Fibroblast of mammary gland (primary cell): ENCODE results near the gene LRRC23.

Experiments
- DNase-seq: peaks from one replicate; pipeline ENCODE4 v3.0.0-alpha.2; 2010; ENCODE audit warnings: low read depth
- H3K4me3 ChIP-seq: 2 replicates; pipeline ENCODE4 v1.5.1; 2011; ENCODE audit warnings: low read depth, mild to moderate bottlenecking, low read length, moderate library complexity; ENCODE audit not compliant: control insufficient read depth
- TF ChIP-seq, protein P1 (sequence below): conservative IDR thresholded peaks from 2 replicates; pipeline ENCODE4 v1.5.1; 2011; ENCODE audit warnings: low read depth, low read length, inconsistent platforms; ENCODE audit not compliant: control insufficient read depth, insufficient read depth

LRRC23 gene

DNA sequence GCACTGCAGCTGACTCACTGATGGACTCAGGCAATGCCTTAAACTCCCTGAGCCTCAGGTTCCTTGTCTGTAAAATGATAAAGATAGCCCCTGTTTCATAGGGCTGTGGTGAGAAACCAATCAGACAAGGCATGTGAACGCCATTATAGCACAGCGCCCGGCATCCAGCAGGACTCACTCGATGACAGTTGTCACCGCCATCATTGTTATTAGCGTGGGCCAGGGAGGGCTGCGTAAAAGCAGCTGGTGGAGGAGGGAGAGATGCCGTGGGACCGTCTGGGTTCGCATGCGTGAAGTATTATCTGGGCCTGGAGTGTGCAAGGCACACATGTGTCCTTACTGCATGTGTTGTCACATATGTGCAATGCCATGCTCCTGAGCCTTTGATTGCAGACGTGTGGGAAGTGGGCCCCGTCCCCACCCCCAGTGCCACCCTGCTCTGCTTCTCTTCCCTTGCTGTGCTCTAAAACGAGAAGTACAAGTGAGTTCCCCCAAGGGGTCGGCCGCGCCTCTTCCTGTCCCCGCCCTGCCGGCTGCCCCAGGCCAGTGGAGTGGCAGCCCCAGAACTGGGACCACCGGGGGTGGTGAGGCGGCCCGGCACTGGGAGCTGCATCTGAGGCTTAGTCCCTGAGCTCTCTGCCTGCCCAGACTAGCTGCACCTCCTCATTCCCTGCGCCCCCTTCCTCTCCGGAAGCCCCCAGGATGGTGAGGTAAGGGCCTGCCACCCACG lies 46.4 kb downstream of the LRRC23 start, which contains the start of gene PTPN6:
TSS of gene PTPN6 (plus strand) at position 546 of the 730 bp plus-strand sequence. CDS start at position 703, 157 bp downstream.
- H3K4me3 ChIP-seq, result no peak within 1 kb of the TSS
- no peak for DNase-seq

DNA sequence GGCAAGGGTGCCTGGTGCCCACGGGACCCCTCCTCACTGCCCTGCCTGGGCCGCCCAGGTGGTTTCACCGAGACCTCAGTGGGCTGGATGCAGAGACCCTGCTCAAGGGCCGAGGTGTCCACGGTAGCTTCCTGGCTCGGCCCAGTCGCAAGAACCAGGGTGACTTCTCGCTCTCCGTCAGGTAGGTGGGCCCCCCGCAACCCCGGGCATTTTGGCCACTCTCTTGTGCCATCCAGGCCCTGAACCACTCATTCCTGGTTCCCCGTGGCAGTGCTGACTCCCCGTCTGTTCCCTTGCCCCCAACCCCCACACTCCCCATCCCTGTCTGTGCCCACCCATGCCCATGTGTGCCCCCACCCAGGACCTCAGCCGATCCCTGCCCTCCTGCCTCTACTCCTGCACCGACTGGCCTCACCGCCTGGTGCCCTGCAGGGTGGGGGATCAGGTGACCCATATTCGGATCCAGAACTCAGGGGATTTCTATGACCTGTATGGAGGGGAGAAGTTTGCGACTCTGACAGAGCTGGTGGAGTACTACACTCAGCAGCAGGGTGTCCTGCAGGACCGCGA lies 47.0 kb downstream of the LRRC23 start:
- TF ChIP-seq, protein P1, sequence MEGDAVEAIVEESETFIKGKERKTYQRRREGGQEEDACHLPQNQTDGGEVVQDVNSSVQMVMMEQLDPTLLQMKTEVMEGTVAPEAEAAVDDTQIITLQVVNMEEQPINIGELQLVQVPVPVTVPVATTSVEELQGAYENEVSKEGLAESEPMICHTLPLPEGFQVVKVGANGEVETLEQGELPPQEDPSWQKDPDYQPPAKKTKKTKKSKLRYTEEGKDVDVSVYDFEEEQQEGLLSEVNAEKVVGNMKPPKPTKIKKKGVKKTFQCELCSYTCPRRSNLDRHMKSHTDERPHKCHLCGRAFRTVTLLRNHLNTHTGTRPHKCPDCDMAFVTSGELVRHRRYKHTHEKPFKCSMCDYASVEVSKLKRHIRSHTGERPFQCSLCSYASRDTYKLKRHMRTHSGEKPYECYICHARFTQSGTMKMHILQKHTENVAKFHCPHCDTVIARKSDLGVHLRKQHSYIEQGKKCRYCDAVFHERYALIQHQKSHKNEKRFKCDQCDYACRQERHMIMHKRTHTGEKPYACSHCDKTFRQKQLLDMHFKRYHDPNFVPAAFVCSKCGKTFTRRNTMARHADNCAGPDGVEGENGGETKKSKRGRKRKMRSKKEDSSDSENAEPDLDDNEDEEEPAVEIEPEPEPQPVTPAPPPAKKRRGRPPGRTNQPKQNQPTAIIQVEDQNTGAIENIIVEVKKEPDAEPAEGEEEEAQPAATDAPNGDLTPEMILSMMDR, result no peak
- no peak for DNase-seq
- no peak overlapping the region for H3K4me3 ChIP-seq

More for the DNA sequence above, 46.4 kb downstream of the LRRC23 start, which contains the start of gene PTPN6:
- TF ChIP-seq, protein P1, result no peak

DNA sequence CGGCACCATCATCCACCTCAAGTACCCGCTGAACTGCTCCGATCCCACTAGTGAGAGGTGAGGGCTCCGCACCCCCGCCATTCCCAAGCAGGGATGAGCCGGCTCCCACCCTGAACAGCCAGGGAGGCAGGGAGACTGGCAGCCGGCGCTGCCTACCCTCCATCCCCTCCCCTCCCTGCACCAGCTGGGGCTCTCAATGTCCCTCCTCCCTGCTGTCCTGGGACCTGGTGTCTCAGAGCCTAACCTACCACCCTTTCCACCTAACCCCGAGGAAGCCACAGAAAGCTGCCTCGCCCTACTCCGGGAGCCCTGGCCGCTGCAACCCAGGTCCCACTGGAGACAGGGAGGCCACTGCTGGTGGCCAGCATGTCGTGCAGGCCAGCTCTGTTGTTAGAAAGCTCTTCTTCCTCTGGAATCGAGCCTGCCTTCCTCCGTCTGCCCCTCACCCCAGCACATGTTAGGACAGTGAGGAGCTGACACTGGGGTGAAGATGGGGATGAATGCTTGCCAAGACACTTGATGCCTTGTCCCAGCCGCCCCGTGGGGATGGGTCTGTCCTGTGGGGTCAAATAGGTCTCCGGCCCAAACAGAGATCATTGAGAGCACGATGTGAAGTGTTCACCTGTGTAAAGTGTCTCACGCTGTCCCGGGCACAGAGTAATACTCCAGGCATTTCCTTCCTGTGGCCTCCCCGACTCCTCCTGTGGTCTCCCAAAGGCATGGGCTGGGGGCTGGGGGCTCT lies 47.7 kb downstream of the LRRC23 start:
- TF ChIP-seq, protein P1, result no peak
- no peak overlapping the region for H3K4me3 ChIP-seq
- DNase-seq, result no peak

DNA sequence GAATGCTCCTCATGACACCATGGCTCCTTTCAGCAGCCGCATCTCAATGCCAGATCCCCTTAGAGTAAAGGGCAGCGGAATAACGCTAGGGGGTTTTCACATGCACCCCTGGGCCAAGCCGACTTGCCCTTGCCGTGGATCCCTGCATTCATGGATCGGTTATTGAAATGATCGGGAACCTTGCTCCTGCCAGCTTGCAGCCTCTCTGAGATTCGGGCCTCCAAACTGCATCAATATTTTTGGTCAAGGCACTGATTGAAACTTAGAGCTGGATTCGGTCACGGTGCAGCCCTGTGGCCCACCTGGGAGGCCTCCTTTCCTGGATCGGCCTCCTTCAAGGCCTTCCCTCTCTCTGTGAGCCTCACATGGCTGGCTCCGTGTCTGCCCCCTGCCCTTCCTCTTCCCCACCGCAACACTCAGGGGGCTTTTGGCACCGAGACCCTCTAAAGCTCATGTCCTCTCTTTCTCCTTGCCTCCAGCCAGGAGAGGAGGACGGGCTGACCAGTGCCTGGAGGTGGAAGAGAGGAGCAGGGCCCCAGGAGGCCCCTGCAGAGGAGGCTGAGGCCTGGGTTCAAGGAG lies 48.3 kb downstream of the LRRC23 start:
- DNase-seq, result no peak
- no peak overlapping the region for H3K4me3 ChIP-seq
- TF ChIP-seq, protein P1, result no peak

DNA sequence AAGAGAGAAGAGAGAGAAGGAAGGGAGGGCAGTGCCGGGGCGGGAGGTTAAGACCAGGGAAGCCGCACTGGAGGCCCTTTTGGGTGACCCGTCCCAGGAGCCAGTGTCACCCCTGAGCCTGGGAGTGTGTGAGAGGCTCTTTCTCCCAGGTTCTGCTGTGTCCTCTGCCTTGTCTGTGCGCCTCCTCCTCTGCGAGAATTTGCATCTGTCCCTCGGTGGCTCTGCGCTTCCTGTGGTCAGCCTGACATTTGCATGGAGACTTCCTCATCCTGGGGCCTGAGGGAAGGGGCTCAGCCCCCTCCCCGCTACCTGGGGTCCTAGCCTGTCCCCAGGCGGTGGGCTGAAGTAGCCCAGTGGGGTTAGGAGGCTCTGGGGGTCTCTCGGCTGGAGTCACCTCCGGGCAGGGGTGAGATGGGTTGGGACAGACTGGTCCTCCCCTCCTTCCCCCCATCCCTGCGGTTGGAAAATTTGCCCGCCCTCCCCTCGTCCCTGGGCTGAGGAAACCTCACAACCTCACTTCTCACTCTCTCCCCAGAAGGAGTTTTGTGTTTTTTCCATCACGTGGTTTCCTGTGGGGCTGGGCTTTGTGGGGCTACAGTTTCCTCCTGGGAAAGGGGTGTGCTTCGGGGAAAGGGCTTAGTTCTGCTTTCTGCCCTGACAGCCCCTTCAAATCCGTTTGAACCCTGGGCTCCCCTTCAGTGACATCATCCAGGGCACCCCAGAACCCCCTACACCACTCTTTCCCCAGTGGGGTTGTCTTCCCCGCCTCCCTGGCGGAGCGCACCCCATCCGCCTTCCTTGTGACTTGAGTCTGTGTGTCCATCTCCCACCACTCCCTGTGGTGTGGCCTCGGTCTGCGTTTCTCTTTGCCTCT lies 49.1 kb downstream of the LRRC23 start:
- TF ChIP-seq, protein P1, result no peak
- no peak overlapping the region for H3K4me3 ChIP-seq
- no peak for DNase-seq
